ENCODE measurements around the gene NR2F1-AS1.
"Not testable (repeated sequence)": the region's sequence is repeated elsewhere in the genome, so short reads cannot be mapped to it uniquely, and the experiment has no call there.

Gene NR2F1-AS1

DNA sequence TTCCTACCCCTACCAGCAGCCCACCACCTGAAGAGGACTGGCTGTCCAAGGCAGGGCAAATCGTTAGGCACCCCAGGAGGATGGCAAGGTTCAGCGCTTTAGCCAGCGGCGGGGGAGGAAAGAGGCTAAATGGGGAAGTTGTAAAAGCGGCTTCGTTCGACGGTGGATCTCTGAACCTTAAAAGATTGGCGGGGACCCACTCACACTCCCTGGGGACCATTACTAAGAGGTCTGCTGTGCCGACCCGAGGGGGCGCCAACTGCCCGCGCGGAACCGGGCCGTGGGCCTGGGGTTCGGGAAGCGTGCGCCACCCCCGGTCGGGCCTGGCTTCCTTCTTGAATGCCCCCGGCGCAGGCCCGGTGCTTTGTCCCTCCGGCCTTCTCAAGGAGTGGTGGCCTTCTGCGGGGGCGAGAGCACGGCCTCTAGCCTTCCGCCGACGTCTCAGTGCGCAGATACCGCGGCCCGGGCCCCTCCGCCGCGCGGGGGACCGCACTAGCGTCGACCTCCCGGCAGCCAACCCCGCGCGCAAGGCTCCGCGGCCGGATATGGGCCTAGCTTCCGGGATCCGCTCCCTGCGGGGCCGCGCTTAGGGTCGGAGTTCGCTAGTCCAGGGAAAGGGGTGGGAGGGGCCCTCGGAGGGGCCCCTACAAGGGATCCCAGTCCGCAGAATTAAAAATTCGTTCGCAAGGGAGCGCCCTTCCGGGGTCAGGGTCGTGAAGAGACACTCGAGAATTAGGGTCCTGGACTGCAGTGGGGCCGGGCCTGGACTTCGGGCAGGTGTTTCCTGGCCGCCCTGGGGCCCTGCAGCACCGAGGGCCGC lies 10.5 kb downstream of the NR2F1-AS1 start:
- peak overlapping the region; percentile 70 for H3K9ac ChIP-seq (ENCODE audit: low read depth, low read length)
- no peaks in the 10 kb centered on the region for H3K9me3 ChIP-seq (ENCODE audit: control insufficient read depth, insufficient read depth, low read length)
- no peaks in the 10 kb centered on the region for H3K36me3 ChIP-seq (ENCODE audit: insufficient read depth, low read length)
- peaks cover 13% of the 10 kb centered on the region for H3K4me1 ChIP-seq (ENCODE audit: insufficient read depth, low read length)

DNA sequence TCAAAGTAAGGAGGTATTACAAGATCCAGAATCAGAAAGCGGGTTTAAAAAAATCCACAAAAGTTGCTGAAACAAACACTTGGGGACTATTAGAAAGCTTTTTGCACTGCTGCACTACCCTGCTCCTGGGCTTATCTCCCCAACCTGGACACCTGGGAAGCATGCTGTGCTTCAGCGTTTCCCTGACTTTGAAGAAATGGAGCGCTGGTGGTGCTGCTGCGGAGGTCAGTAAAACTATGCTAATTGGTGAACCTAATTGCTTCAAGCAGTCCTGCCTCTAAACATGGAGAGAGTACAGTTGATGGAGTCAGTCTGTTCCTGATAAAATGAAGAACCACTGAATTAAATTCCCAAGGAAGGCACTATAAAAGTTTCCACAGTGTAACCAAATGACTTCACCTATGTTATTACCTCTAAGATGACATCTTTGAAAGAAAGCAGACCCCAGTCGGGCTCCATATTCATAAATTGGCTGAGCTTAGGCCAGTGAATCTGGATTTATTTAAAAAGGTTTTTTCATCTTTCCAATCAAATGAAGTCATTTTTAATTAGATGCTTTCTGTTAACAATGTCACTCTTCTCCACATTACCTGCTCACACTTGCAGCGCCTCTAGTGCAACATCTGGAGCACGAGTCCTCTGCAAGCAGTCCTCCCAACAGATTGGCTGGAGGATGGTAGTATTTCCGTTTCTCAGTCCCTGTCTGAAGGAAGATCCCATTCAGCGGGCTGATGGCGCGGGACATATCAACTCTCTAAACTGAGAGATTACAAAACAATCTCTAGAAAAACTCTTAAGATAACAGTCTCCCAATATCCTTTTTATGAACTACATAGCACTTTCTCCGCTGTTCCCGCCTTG lies 11.5 kb downstream of the NR2F1-AS1 start:
- no peaks in the 10 kb centered on the region for H3K9me3 ChIP-seq (ENCODE audit: control insufficient read depth, insufficient read depth, low read length)
- peak overlapping the region; percentile 70; the same call in 1 of the 2 replicates for H3K9ac ChIP-seq (ENCODE audit: low read depth, low read length)
- no peaks in the 10 kb centered on the region for H3K36me3 ChIP-seq (ENCODE audit: insufficient read depth, low read length)
- H3K4me1 ChIP-seq (ENCODE audit: insufficient read depth, low read length): peaks cover 13% of the 10 kb centered on the region

DNA sequence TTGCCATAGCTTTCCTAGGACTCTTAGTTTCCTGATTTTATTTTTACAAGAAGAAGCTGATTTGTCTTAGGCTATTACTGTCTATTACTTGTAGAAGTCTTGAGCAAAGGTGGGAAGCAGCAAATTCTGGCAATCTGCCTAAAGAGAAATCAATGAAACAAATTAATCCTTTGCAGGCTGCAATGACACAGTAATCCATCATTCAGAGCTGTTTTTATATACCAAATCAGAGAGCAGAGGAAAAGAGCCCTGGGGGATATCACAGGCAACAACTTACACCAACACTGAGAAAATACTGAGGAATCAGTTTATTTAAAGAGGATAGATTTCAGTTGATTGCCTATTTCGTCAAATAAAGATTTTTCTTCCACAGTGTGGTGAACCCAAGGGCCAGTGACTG lies 13.6 kb downstream of the NR2F1-AS1 start:
- H3K9me3 ChIP-seq (ENCODE audit: control insufficient read depth, insufficient read depth, low read length): no peaks in the 10 kb centered on the region
- H3K4me1 ChIP-seq (ENCODE audit: insufficient read depth, low read length): peaks cover 4% of the 10 kb centered on the region

DNA sequence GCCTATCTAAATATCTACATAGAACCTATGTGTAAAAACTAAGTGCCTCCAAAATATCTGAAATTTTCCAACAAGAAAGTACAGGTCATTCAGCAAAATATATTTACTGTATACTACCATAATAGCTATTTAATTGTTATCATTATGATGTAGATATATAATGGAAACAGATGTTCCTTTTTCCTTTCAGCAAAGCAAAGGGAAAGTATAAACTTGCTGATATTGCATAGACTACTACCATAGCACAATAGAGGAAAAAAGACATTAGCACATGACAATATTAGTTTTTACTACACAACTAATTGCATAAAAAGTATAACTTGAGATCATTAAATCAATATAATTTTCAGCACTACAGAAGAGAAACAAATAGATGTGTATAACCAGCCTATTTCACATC lies 14.9 kb downstream of the NR2F1-AS1 start:
- Histone ChIP-seq H3K9me3 (ENCODE audit: control insufficient read depth, insufficient read depth, low read length) (no peaks in the 10 kb centered on the region), H3K4me1 (ENCODE audit: insufficient read depth, low read length) (peaks cover 4% of the 10 kb centered on the region; the same call in 1 of the 2 replicates), H3K36me3 (ENCODE audit: insufficient read depth, low read length) (no peaks in the 10 kb centered on the region), H3K9ac (ENCODE audit: low read depth, low read length) (no peak overlapping the region)

More for the DNA sequence above, 13.6 kb downstream of the NR2F1-AS1 start:
- H3K9ac ChIP-seq (ENCODE audit: low read depth, low read length): no peak overlapping the region
- no peaks in the 10 kb centered on the region for H3K36me3 ChIP-seq (ENCODE audit: insufficient read depth, low read length)

DNA sequence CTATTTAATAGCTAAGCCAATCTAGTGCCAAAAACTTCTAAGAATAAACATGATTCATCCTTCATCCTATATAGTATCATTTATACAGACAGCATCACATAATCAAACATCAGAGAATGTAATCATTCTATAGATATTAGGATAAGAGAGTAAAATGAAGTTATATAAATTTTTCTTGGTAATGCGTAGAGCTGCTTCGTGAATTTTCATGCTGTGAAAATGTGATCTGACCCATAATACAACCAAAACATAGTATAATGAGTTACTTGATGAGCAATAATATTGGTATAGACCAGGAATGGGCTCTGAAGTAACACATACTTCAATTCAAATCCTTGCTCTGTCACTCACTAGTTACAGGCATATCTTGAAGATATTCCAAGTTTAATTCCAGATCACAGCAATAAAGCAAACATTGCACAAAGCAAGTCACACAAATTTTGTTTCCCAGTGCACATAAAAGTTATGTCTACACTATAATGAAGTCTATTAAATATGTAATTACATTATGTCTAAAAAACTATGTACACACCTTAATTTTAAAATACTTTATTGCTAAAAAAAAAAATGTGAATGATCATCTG lies 23.9 kb downstream of the NR2F1-AS1 start:
- no peak overlapping the region for H3K9ac ChIP-seq (ENCODE audit: low read depth, low read length)
- no peaks in the 10 kb centered on the region for H3K4me1 ChIP-seq (ENCODE audit: insufficient read depth, low read length)
- no peaks in the 10 kb centered on the region for H3K9me3 ChIP-seq (ENCODE audit: control insufficient read depth, insufficient read depth, low read length)
- no peaks in the 10 kb centered on the region for H3K36me3 ChIP-seq (ENCODE audit: insufficient read depth, low read length)

DNA sequence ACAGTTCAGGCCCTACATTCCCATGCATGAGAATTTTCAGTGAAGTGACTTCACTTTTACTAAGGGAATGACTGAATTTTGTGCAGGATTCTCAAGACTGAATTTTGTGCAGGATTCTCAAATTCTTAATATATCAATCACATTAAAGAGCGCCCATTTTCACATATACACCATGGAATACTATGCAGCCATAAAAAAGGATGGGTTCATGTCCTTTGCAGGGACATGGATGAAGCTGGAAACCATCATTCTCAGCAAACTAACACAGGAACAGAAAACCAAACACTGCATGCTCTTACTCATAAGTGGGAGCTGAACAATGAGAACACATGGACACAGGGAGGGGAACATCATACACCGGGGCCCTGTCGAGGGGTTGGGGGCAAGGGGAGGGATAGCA lies 31.4 kb downstream of the NR2F1-AS1 start:
- not testable (repeated sequence) for H3K9me3 ChIP-seq (ENCODE audit: control insufficient read depth, insufficient read depth, low read length); H3K36me3 ChIP-seq (ENCODE audit: insufficient read depth, low read length); H3K9ac ChIP-seq (ENCODE audit: low read depth, low read length); H3K4me1 ChIP-seq (ENCODE audit: insufficient read depth, low read length)

DNA sequence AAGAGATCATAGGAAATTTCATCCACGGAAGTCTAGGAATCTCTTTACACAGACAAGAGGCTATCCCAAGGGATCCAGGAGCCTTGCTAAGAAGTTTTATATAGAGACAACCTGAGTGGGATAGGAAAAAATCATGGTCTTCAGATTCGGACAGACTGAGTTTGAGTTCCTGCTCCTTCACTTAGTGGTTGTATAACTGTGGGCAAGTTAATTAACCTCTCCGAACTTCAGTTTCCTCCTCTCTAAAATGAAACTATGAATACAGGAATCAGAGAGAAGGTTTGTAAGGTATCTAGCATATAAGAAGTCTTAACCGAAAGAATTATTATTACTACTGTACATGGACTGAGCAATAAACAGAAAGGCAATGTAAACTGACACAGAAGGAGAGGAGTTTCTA lies 35.1 kb downstream of the NR2F1-AS1 start:
- Histone ChIP-seq H3K9ac (ENCODE audit: low read depth, low read length) (no peak overlapping the region), H3K9me3 (ENCODE audit: control insufficient read depth, insufficient read depth, low read length) (no peaks in the 10 kb centered on the region), H3K36me3 (ENCODE audit: insufficient read depth, low read length) (no peaks in the 10 kb centered on the region), H3K4me1 (ENCODE audit: insufficient read depth, low read length) (no peaks in the 10 kb centered on the region)

DNA sequence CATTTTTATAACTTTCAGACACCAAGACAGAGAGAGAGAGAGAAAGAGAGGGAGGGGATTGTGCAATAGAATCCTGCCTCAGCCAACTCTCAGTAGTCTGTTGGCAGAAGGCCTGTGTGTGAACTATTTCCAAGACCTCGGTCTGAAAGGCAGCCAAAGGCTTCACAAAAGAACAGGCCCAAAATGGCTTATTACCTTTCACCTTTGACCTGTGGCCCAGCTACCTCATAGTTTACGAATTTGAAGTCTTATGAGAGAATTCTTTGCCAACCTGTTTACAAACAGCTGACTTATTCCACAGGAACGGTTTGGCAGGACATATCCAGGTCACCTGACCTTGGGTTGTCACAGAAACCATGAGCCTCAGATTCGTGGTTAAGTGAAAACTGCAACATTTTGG lies 48.6 kb downstream of the NR2F1-AS1 start:
- H3K36me3 ChIP-seq (ENCODE audit: insufficient read depth, low read length): no peaks in the 10 kb centered on the region
- no peaks in the 10 kb centered on the region for H3K4me1 ChIP-seq (ENCODE audit: insufficient read depth, low read length)
- no peak overlapping the region for H3K9ac ChIP-seq (ENCODE audit: low read depth, low read length)
- H3K9me3 ChIP-seq (ENCODE audit: control insufficient read depth, insufficient read depth, low read length): no peaks in the 10 kb centered on the region

DNA sequence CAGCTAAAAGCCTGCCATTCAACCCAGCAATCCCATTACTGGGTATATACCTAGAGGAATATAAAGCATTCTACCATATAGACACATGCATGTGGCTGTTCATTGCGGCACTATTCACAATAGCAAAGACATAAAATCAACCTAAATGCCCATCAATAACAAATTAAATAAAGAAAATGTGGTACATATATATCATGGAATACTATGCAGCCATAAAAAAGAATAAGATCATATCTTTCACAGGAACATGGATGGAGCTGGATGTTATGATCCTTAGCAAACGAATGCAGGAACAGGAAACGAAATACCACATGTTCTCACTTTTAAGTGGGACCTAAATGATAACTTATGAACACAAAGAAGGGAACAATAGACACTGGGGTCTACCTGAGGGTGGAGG lies 59.2 kb downstream of the NR2F1-AS1 start:
- not testable (repeated sequence) for H3K4me1 ChIP-seq (ENCODE audit: insufficient read depth, low read length); H3K9me3 ChIP-seq (ENCODE audit: control insufficient read depth, insufficient read depth, low read length); H3K9ac ChIP-seq (ENCODE audit: low read depth, low read length); H3K36me3 ChIP-seq (ENCODE audit: insufficient read depth, low read length)

DNA sequence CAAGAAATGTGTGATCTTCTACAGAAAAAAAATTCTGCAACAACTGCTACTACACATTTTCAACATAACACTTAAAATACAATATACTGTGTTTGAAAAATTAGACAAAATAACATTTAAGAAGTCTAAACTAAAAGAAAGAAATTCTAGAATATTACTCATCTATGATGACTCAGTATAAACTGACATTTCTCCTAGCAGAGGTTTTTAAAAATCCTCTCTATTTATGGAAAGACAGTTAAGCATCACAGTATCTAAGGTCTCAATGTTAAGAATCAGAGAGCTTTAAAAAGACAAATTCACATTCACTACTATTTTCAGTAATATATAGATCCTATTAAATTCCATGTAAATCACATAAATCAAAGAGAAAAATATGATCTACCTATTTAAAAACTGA lies 61.3 kb downstream of the NR2F1-AS1 start:
- no peaks in the 10 kb centered on the region for H3K9me3 ChIP-seq (ENCODE audit: control insufficient read depth, insufficient read depth, low read length)
- H3K4me1 ChIP-seq (ENCODE audit: insufficient read depth, low read length): no peaks in the 10 kb centered on the region
- H3K9ac ChIP-seq (ENCODE audit: low read depth, low read length): no peak overlapping the region
- H3K36me3 ChIP-seq (ENCODE audit: insufficient read depth, low read length): no peaks in the 10 kb centered on the region

DNA sequence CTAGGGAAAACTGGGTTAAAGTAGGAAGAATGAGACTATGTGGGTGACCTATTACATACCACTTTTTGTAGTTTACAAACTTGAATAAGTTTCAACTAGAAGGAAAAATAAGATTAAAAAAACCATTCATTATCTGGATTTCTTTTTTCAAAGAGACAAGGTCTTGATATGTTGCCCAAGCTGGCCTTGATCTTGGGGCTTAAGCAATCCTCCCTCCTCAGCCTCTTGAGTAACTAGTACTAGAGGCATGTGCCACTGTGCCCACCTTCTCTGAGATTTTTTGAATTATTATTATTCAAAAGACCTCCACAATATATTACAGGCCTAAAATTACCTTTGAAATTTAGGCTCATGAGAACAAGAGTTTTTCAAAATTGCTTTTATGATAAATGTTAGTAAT lies 63.2 kb downstream of the NR2F1-AS1 start:
- H3K9me3 ChIP-seq (ENCODE audit: control insufficient read depth, insufficient read depth, low read length): no peaks in the 10 kb centered on the region
- H3K4me1 ChIP-seq (ENCODE audit: insufficient read depth, low read length): no peaks in the 10 kb centered on the region
- H3K9ac ChIP-seq (ENCODE audit: low read depth, low read length): no peak overlapping the region
- H3K36me3 ChIP-seq (ENCODE audit: insufficient read depth, low read length): no peaks in the 10 kb centered on the region

DNA sequence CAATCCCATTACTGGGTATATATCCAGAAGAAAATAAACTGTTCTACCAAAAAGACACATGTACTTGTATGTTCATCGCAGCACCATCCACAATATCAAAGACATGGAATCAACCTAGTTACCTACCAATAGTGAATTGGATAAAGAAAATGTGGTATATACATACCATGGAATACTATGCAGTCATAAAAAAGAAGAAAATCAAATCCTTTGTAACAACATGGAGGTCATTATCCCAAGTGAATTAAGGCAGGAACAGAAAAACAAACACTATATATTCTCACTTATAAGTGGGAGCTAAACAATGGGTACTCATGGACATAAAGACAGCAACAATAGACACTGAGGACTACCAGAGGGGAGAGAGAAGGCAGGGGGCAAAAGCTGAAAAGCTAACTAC lies 67.7 kb downstream of the NR2F1-AS1 start:
- Histone ChIP-seq H3K36me3 (ENCODE audit: insufficient read depth, low read length) (no peaks in the 10 kb centered on the region), H3K9ac (ENCODE audit: low read depth, low read length) (no peak overlapping the region), H3K4me1 (ENCODE audit: insufficient read depth, low read length) (peaks cover 5% of the 10 kb centered on the region; the same call in 1 of the 2 replicates), H3K9me3 (ENCODE audit: control insufficient read depth, insufficient read depth, low read length) (no peaks in the 10 kb centered on the region)

DNA sequence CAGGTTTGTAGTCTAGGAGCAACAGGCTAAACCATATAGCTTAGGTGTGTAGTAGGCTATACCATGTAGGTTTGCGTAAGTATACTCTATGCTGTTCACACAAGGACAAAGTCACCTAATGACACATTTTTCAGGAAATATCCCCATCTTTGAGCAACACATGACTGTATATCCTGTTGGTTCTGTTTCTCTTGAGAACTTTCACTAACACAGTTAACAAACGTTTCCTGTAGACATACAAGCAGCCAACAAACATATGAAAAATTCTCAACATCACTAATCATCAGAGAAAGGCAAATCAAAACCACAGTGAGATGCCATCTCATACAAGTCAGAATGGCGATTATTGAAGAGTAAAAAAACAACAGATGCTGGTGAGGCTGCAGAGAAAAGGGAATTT lies 68.2 kb downstream of the NR2F1-AS1 start:
- H3K4me1 ChIP-seq (ENCODE audit: insufficient read depth, low read length): peaks cover 5% of the 10 kb centered on the region; the same call in 1 of the 2 replicates
- no peaks in the 10 kb centered on the region for H3K9me3 ChIP-seq (ENCODE audit: control insufficient read depth, insufficient read depth, low read length)
- no peaks in the 10 kb centered on the region for H3K36me3 ChIP-seq (ENCODE audit: insufficient read depth, low read length)
- no peak overlapping the region for H3K9ac ChIP-seq (ENCODE audit: low read depth, low read length)

DNA sequence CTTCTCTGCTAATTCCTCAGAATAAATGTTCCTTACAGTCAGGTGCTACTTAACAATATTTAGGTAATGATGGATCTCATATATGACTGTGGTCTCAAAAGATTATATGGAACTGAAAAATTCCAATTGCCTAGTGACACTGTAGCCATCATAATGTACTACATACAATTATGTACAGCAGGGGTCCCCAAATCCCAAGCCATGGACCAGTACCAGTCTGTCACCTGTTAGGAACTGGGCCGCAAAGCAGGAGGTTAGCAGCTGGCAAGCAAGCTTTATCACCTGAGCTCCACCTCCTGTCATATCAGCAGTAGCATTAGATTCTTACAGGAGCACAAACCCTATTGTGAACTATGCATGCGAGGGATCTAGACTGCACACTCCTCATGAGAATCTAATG lies 69.6 kb downstream of the NR2F1-AS1 start:
- H3K9ac ChIP-seq (ENCODE audit: low read depth, low read length): no peak overlapping the region
- no peaks in the 10 kb centered on the region for H3K36me3 ChIP-seq (ENCODE audit: insufficient read depth, low read length)
- H3K9me3 ChIP-seq (ENCODE audit: control insufficient read depth, insufficient read depth, low read length): no peaks in the 10 kb centered on the region
- peaks cover 5% of the 10 kb centered on the region; the same call in 1 of the 2 replicates for H3K4me1 ChIP-seq (ENCODE audit: insufficient read depth, low read length)
